Measurements from ENCODE around the gene MAG.

Gene MAG

DNA sequence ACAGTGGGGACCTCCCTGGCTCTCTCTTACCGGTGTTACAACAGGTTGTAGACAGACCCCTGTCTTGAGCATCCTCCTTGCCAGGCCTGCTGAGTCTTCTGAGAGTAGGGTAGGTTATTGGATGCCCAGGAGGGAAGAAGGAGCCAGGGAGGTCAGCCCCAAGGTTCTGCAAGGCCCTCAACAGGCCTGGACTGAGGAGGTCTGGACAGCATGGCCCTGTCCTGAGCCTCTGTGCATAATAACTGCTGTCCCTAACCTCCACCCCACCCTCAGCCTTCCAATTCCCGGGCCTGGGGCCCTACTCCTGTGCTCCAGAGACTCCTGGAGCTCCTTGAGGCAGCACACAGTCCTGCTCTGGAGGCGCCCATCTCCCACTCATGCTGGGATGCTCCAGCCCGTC is 37.4 kb downstream of the MAG start:
- in situ Hi-C loops (cut with HindIII; ENCODE audit: low pct_ligation_motif_present, low sequenced_read_pairs) = no loop called here
- Histone ChIP-seq H3K27me3 (replicated peaks) (no peaks in the 10 kb centered on the region), H3K36me3 (replicated peaks) (no peaks in the 10 kb centered on the region), H3K27ac (no peak overlapping the region), H3K4me3 (ENCODE audit: low read depth, low read length) (no peak overlapping the region)
- TF ChIP-seq CTCF (IDR thresholded peaks at IDR 0.05; ENCODE audit: low read depth, low read length, missing control alignments) = no peak
- DNase-seq = no peak

DNA sequence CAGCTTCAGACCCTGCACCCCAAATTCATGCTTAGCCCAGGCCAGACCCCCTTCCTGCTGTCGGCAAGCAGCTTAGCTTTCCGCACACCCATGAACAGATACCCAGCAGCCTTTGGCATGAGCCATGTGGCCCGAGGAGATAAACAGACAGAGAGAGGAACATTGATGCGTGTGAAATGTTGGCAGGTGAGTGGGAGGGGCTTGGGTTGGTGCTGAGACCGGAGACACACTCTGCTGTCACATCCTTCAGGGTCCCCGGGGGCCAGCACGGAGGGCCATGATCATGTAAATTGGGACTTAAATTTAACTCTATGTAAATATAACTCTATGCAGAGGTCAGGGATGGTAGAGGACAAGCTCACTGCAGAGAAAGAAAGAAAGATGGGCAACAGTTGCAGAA is 38.5 kb downstream of the MAG start:
- no peak for TF ChIP-seq CTCF (IDR thresholded peaks at IDR 0.05; ENCODE audit: low read depth, low read length, missing control alignments)
- no peaks in the 10 kb centered on the region for H3K36me3 ChIP-seq (replicated peaks)
- DNase-seq = no peak
- H3K4me3 ChIP-seq (ENCODE audit: low read depth, low read length) = no peak overlapping the region
- H3K27ac ChIP-seq = no peak overlapping the region
- no peaks in the 10 kb centered on the region for H3K27me3 ChIP-seq (replicated peaks)
- in situ Hi-C loops (cut with HindIII; ENCODE audit: low pct_ligation_motif_present, low sequenced_read_pairs) = no loop called here

DNA sequence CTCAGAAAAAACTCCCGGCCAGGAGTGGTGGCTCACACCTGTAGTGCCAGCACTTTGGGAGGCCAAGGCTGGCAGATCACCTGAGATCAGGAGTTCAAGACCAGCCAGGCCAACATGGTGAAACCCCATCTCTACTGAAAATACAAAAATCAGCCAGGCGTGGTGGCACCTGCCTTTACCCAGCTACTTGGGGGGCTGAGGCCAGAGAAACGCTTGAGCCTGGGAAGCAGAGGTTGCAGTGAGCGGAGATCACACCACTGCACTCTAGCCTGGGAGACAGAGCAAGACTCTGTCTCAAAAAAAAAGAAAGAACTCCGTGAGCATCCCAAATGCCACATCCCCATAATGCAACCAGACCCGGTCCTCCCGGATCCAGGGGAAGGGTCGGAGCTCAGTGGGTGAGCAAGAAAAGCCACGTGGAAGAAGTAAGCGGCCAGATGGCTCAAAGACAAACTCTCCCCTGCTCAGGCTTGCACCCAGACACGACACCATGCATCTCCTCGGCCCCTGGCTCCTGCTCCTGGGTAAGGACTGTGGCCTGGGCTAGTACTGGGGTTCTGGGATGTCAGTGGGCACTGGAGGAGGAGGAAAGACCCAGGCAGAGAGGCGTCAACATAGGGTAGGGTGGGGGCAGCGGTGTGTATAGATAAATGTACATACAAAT is 39.7 kb downstream of the MAG start:
- Histone ChIP-seq H3K4me3 (ENCODE audit: low read depth, low read length) (no peak overlapping the region), H3K27me3 (replicated peaks) (no peaks in the 10 kb centered on the region), H3K27ac (no peak overlapping the region), H3K36me3 (replicated peaks) (no peaks in the 10 kb centered on the region)
- in situ Hi-C loops (cut with HindIII; ENCODE audit: low pct_ligation_motif_present, low sequenced_read_pairs) = no loop called here
- DNase-seq = no peak
- TF ChIP-seq CTCF (IDR thresholded peaks at IDR 0.05; ENCODE audit: low read depth, low read length, missing control alignments) = no peak

DNA sequence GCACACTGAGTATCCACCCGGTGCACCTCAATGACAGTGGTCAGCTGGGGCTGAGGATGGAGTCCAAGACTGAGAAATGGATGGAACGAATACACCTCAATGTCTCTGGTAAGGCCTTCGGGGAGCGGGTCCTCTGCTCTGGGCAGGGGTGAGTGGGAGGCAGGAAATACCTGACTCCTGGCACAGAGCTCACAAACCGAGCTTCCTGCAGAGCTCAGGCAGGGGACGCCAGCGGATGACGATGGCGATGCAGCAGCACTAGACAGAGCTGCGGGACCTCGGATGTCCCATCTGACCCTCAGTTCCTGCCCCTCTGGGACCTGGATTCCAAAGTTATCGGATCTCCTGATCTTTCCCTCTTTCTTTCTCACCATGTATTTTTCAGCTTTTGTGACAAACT is 40.9 kb downstream of the MAG start:
- Histone ChIP-seq H3K36me3 (replicated peaks) (no peaks in the 10 kb centered on the region), H3K4me3 (ENCODE audit: low read depth, low read length) (no peak overlapping the region), H3K27ac (no peak overlapping the region), H3K27me3 (replicated peaks) (no peaks in the 10 kb centered on the region)
- DNase-seq = no peak
- in situ Hi-C loops (cut with HindIII; ENCODE audit: low pct_ligation_motif_present, low sequenced_read_pairs) = no loop called here
- no peak for TF ChIP-seq CTCF (IDR thresholded peaks at IDR 0.05; ENCODE audit: low read depth, low read length, missing control alignments)

GRCh38 chr19:35334144-35334753 is 42.3 kb downstream of the MAG start:
- in situ Hi-C loops (cut with HindIII; ENCODE audit: low pct_ligation_motif_present, low sequenced_read_pairs) = no loop called here
- Histone ChIP-seq H3K27me3 (replicated peaks) (no peaks in the 10 kb centered on the region), H3K27ac (no peak overlapping the region), H3K4me3 (ENCODE audit: low read depth, low read length) (no peak overlapping the region), H3K36me3 (replicated peaks) (no peaks in the 10 kb centered on the region)
- DNase-seq = no peak
- no peak for TF ChIP-seq CTCF (IDR thresholded peaks at IDR 0.05; ENCODE audit: low read depth, low read length, missing control alignments)
